ENCODE data around the gene WDR17. TPM values are rescaled to one million over a fixed set of nuclear protein-coding genes. Genes with fewer than 3 reads are reported as not detected.

WDR17 gene
- total and polyA plus RNA-seq, 4 donors, result 0.81 to 7.5 (median 3.1) TPM

DNA sequence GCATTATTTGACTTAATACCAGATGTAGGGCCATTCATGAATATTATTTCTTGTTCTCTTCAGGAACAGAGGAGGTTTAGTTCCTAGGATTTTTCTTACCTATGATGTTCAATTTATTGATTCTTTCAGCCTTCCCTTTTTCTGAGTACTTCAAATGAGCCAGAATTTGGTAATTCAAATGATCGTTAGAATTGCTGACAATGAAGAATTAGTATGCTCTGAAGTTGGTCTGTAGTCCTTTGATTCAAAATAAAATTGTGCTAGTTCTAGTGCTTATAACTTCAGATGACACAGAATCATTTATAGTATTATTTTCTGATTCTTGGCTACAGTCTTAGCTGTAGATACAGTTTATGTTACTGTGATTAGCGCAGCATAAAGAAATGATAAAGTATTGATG is 35.2 kb upstream of the WDR17 start:
- WGBS, 2 donors, result 90 to 93% methylated on average over 2 of the region's 2 CpGs
- Histone ChIP-seq H3K4me1 (ENCODE audit: control insufficient read depth in 5 of 5, insufficient read depth in 5 of 5, low read length in 5 of 5) (peaks cover 0 to 3% (median 0%) of the 10 kb centered on the region in 5 donors), H3K27ac (ENCODE audit: low read depth in 1 of 2, low read length in 1 of 2) (no peak overlapping the region), H3K9ac (ENCODE audit: insufficient read depth in 1 of 2, low read length in 2 of 2) (no peak overlapping the region), H3K4me3 (no peak overlapping the region), H3K27me3 (ENCODE audit: control insufficient read depth in 3 of 3, insufficient read depth in 3 of 3, low read length in 2 of 3) (no peaks in the 10 kb centered on the region), H3K36me3 (ENCODE audit: control insufficient read depth in 4 of 4, insufficient read depth in 4 of 4, low read length in 4 of 4) (no peaks in the 10 kb centered on the region), H3K9me3 (ENCODE audit: control insufficient read depth in 4 of 4, insufficient read depth in 3 of 4, low read length in 3 of 4) (no peaks in the 10 kb centered on the region)
- TF ChIP-seq, protein P1, sequence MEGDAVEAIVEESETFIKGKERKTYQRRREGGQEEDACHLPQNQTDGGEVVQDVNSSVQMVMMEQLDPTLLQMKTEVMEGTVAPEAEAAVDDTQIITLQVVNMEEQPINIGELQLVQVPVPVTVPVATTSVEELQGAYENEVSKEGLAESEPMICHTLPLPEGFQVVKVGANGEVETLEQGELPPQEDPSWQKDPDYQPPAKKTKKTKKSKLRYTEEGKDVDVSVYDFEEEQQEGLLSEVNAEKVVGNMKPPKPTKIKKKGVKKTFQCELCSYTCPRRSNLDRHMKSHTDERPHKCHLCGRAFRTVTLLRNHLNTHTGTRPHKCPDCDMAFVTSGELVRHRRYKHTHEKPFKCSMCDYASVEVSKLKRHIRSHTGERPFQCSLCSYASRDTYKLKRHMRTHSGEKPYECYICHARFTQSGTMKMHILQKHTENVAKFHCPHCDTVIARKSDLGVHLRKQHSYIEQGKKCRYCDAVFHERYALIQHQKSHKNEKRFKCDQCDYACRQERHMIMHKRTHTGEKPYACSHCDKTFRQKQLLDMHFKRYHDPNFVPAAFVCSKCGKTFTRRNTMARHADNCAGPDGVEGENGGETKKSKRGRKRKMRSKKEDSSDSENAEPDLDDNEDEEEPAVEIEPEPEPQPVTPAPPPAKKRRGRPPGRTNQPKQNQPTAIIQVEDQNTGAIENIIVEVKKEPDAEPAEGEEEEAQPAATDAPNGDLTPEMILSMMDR (IDR thresholded peaks at IDR 0.05; ENCODE audit: control extremely low read depth, extremely low read depth), result no peak
- DNase-seq (no peak), ATAC-seq (ENCODE audit: insufficient read depth, low FRiP score) (no peak)

DNA sequence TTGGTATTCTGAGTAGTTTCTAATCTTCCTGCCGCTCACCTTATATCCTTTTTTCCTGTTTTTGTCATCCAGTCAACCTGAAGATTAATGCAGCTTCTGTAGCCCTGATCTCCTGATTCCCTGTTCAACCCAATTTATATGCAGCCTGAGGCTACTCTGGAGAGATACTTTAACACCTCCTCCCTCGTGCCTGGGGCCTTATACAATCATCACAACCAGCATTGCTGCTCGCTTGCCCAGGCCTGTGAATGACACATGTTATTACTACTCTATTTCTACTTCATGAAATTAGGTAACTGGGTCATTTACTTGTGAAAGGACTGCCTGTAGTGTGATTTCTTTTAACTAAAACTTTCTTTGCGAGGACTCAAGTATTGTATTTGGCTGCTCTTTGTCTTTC is 33.7 kb upstream of the WDR17 start:
- no peak overlapping the region for H3K9ac ChIP-seq (ENCODE audit: insufficient read depth in 1 of 2, low read length in 2 of 2)
- H3K27ac ChIP-seq (ENCODE audit: low read depth in 1 of 2, low read length in 1 of 2), result no peak overlapping the region
- DNase-seq (no peak), ATAC-seq (ENCODE audit: insufficient read depth, low FRiP score) (no peak)
- no peaks in the 10 kb centered on the region for H3K36me3 ChIP-seq (ENCODE audit: control insufficient read depth in 4 of 4, insufficient read depth in 4 of 4, low read length in 4 of 4)
- peaks cover 0 to 3% (median 0%) of the 10 kb centered on the region in 5 donors for H3K4me1 ChIP-seq (ENCODE audit: control insufficient read depth in 5 of 5, insufficient read depth in 5 of 5, low read length in 5 of 5)
- TF ChIP-seq, protein P1 (IDR thresholded peaks at IDR 0.05; ENCODE audit: control extremely low read depth, extremely low read depth), result no peak
- H3K27me3 ChIP-seq (ENCODE audit: control insufficient read depth in 3 of 3, insufficient read depth in 3 of 3, low read length in 2 of 3), result no peaks in the 10 kb centered on the region
- no peaks in the 10 kb centered on the region for H3K9me3 ChIP-seq (ENCODE audit: control insufficient read depth in 4 of 4, insufficient read depth in 3 of 4, low read length in 3 of 4)
- no peak overlapping the region for H3K4me3 ChIP-seq
- 54 to 62% methylated on average over 4 of the region's 4 CpGs for WGBS, 2 donors

DNA sequence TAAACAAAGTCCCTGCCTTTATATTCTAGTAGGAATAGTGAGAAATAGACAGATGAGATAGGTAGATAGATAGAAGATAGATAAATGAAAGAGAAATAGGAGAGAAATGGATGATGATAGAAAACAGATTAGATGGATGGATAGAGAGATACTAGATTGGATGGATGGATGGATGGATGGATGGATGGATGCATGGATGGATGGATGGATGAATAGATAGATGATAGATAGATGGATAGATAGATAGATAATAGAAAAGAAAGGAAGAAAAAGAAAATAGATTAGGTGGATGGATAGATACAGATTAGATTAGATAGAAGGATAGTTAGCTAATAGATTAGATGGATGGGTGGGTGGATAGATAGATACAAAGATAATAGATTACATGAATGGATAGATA is 33.2 kb upstream of the WDR17 start:
- H3K4me1 ChIP-seq (ENCODE audit: control insufficient read depth in 5 of 5, insufficient read depth in 5 of 5, low read length in 5 of 5), result peaks cover 0 to 3% (median 0%) of the 10 kb centered on the region in 5 donors
- TF ChIP-seq, protein P1 (IDR thresholded peaks at IDR 0.05; ENCODE audit: control extremely low read depth, extremely low read depth), result no peak
- no peak for DNase-seq
- no peak for ATAC-seq (ENCODE audit: insufficient read depth, low FRiP score)
- H3K4me3 ChIP-seq, result no peak overlapping the region
- H3K27ac ChIP-seq (ENCODE audit: low read depth in 1 of 2, low read length in 1 of 2), result no peak overlapping the region
- no peaks in the 10 kb centered on the region for H3K9me3 ChIP-seq (ENCODE audit: control insufficient read depth in 4 of 4, insufficient read depth in 3 of 4, low read length in 3 of 4)
- H3K9ac ChIP-seq (ENCODE audit: insufficient read depth in 1 of 2, low read length in 2 of 2), result no peak overlapping the region
- no peaks in the 10 kb centered on the region for H3K27me3 ChIP-seq (ENCODE audit: control insufficient read depth in 3 of 3, insufficient read depth in 3 of 3, low read length in 2 of 3)
- H3K36me3 ChIP-seq (ENCODE audit: control insufficient read depth in 4 of 4, insufficient read depth in 4 of 4, low read length in 4 of 4), result no peaks in the 10 kb centered on the region

DNA sequence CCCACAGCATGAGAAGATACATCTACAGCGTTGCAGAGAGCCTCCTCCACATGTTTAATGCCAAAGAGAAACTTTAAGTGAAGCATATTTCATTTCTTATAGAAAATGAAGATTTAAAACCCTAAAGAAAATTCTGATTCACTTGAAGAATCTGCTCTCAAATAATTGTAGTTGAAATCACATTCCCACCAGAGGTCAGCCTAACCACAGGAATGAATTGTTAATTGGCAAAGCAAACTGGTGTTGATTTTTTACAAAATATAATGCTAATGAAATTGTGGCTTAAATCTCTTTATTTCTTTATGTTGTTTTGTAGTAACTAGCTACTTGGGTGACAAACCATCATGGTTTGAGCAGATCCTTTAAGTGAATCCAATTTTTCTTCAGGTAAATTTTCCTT is 31.1 kb upstream of the WDR17 start:
- Histone ChIP-seq H3K4me3 (no peak overlapping the region), H3K27ac (ENCODE audit: low read depth in 1 of 2, low read length in 1 of 2) (no peak overlapping the region), H3K9ac (ENCODE audit: insufficient read depth in 1 of 2, low read length in 2 of 2) (no peak overlapping the region), H3K27me3 (ENCODE audit: control insufficient read depth in 3 of 3, insufficient read depth in 3 of 3, low read length in 2 of 3) (no peaks in the 10 kb centered on the region), H3K36me3 (ENCODE audit: control insufficient read depth in 4 of 4, insufficient read depth in 4 of 4, low read length in 4 of 4) (no peaks in the 10 kb centered on the region), H3K4me1 (ENCODE audit: control insufficient read depth in 5 of 5, insufficient read depth in 5 of 5, low read length in 5 of 5) (no peaks in the 10 kb centered on the region), H3K9me3 (ENCODE audit: control insufficient read depth in 4 of 4, insufficient read depth in 3 of 4, low read length in 3 of 4) (peaks cover 0 to 5% (median 0%) of the 10 kb centered on the region in 4 donors)
- 36 to 56% methylated on average over 1 of the region's 1 CpG for WGBS, 2 donors
- DNase-seq (peak; percentile 25 to 82 (median 69)), ATAC-seq (ENCODE audit: insufficient read depth, low FRiP score) (no peak)
- TF ChIP-seq, protein P1 (IDR thresholded peaks at IDR 0.05; ENCODE audit: control extremely low read depth, extremely low read depth), result no peak

Data from lung (tissue), 12 donors.